RWPE2 (cell line): ENCODE data around the gene PTPRO.

Source experiments
- ATAC-seq: fragments of 200-7000 bp; cut with Tn5 transposase; 3 replicates; pipeline ENCODE4 v1.9.1; 2021; ENCODE audit warnings: low read depth
- DNase-seq: peaks from one replicate; pipeline ENCODE4 v3.0.0-alpha.2; 2020; ENCODE audit warnings: low spot score
- H3K27ac ChIP-seq: fragments of 450-650 bp; 2 replicates; pipeline ENCODE4 v1.5.1; 2017; ENCODE audit warnings: mild to moderate bottlenecking; ENCODE audit not compliant: poor library complexity, severe bottlenecking
- H3K27me3 ChIP-seq: fragments of 250-450 bp; sonication (Bioruptor Pico); 2 replicates; pipeline ENCODE4 v1.5.1; 2021; ENCODE audit warnings: mild to moderate bottlenecking, moderate library complexity; ENCODE audit not compliant: insufficient read depth, poor library complexity, severe bottlenecking
- H3K36me3 ChIP-seq: fragments of 250-450 bp; sonication (Bioruptor Pico); 2 replicates; pipeline ENCODE4 v1.5.1; 2020; ENCODE audit warnings: low read depth, mild to moderate bottlenecking, moderate library complexity
- H3K4me1 ChIP-seq: fragments of 250-450 bp; sonication (Bioruptor Pico); 2 replicates; pipeline ENCODE4 v1.5.1; 2021; ENCODE audit warnings: mild to moderate bottlenecking, moderate library complexity; ENCODE audit not compliant: insufficient read depth, poor library complexity, severe bottlenecking
- H3K4me3 ChIP-seq: fragments of 250-450 bp; sonication (Bioruptor Pico); 2 replicates; pipeline ENCODE4 v1.5.1; 2021; ENCODE audit warnings: mild to moderate bottlenecking, moderate library complexity; ENCODE audit not compliant: severe bottlenecking
- H3K9me3 ChIP-seq: fragments of 250-450 bp; sonication (Bioruptor Pico); 2 replicates; pipeline ENCODE4 v1.5.1; 2021; ENCODE audit warnings: mild to moderate bottlenecking, moderate library complexity; ENCODE audit not compliant: severe bottlenecking
- CTCF ChIP-seq: fragments of 450-650 bp; IDR thresholded peaks from one replicate; pipeline ENCODE4 v1.5.1; 2017; ENCODE audit warnings: mild to moderate bottlenecking, moderate library complexity; ENCODE audit not compliant: poor library complexity, severe bottlenecking

The PTPRO gene

GRCh38 chr12:15428632-15429031 lies 106.3 kb downstream of the PTPRO start:
- ATAC-seq (no peak), DNase-seq (no peak)
- Histone ChIP-seq H3K4me1 (no peaks in the 10 kb centered on the region), H3K27me3 (no peaks in the 10 kb centered on the region), H3K4me3 (no peak overlapping the region), H3K27ac (no peak overlapping the region), H3K9me3 (no peaks in the 10 kb centered on the region), H3K36me3 (no peaks in the 10 kb centered on the region)
- no peak for TF ChIP-seq CTCF

GRCh38 chr12:15429262-15429661 lies 107.0 kb downstream of the PTPRO start:
- Histone ChIP-seq H3K27me3 (no peaks in the 10 kb centered on the region), H3K27ac (no peak overlapping the region), H3K9me3 (no peaks in the 10 kb centered on the region), H3K36me3 (no peaks in the 10 kb centered on the region), H3K4me1 (no peaks in the 10 kb centered on the region), H3K4me3 (no peak overlapping the region)
- ATAC-seq, result no peak
- TF ChIP-seq CTCF, result no peak
- DNase-seq, result no peak

GRCh38 chr12:15435597-15435996 lies 113.3 kb downstream of the PTPRO start:
- H3K27ac ChIP-seq, result no peak overlapping the region
- TF ChIP-seq CTCF, result no peak

GRCh38 chr12:15439459-15439858 lies 117.2 kb downstream of the PTPRO start:
- no peak for DNase-seq
- Histone ChIP-seq H3K27me3 (no peaks in the 10 kb centered on the region), H3K9me3 (no peaks in the 10 kb centered on the region), H3K4me3 (no peak overlapping the region), H3K4me1 (no peaks in the 10 kb centered on the region), H3K27ac (no peak overlapping the region), H3K36me3 (no peaks in the 10 kb centered on the region)
- TF ChIP-seq CTCF, result no peak
- no peak for ATAC-seq

More at GRCh38 chr12:15435597-15435996, 113.3 kb downstream of the PTPRO start:
- H3K4me1 ChIP-seq, result no peaks in the 10 kb centered on the region
- no peak overlapping the region for H3K4me3 ChIP-seq
- DNase-seq (no peak), ATAC-seq (no peak)
- no peaks in the 10 kb centered on the region for H3K27me3 ChIP-seq
- no peaks in the 10 kb centered on the region for H3K36me3 ChIP-seq
- no peaks in the 10 kb centered on the region for H3K9me3 ChIP-seq

- Histone ChIP-seq H3K9me3 (no peaks in the 10 kb centered on the region), H3K27me3 (no peaks in the 10 kb centered on the region), H3K36me3 (no peaks in the 10 kb centered on the region), H3K27ac (no peak overlapping the region), H3K4me1 (no peaks in the 10 kb centered on the region), H3K4me3 (no peak overlapping the region)
- DNase-seq (no peak), ATAC-seq (no peak)
- TF ChIP-seq CTCF, result no peak
Observed at GRCh38 chr12:15443050-15443449, 120.7 kb downstream of the PTPRO start.
